ENCODE measurements around the gene COPE. TPM values are rescaled to one million over a fixed set of nuclear protein-coding genes. Genes with fewer than 3 reads are reported as not detected.

COPE gene
- total RNA-seq, 1 experiment from 2014 or later = 310 TPM

- TF ChIP-seq, protein P1, sequence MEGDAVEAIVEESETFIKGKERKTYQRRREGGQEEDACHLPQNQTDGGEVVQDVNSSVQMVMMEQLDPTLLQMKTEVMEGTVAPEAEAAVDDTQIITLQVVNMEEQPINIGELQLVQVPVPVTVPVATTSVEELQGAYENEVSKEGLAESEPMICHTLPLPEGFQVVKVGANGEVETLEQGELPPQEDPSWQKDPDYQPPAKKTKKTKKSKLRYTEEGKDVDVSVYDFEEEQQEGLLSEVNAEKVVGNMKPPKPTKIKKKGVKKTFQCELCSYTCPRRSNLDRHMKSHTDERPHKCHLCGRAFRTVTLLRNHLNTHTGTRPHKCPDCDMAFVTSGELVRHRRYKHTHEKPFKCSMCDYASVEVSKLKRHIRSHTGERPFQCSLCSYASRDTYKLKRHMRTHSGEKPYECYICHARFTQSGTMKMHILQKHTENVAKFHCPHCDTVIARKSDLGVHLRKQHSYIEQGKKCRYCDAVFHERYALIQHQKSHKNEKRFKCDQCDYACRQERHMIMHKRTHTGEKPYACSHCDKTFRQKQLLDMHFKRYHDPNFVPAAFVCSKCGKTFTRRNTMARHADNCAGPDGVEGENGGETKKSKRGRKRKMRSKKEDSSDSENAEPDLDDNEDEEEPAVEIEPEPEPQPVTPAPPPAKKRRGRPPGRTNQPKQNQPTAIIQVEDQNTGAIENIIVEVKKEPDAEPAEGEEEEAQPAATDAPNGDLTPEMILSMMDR (IDR thresholded peaks at IDR 0.05; ENCODE audit: unreplicated experiment) = no peak
- no peaks in the 10 kb centered on the region for H3K9me3 Mint-ChIP-seq (ENCODE audit: unreplicated experiment)
- H3K36me3 Mint-ChIP-seq (ENCODE audit: insufficient read depth, unreplicated experiment) = peaks cover 2% of the 10 kb centered on the region
- ChIA-PET CTCF (interaction anchor here (0.6 kb wide), 1 partner anchor 47 kb away, joined by 3 read pairs; no protein-coding TSS in a partner anchor), POLR2A (no interaction called here)
- DNase-seq (ENCODE audit: unreplicated experiment) = no peak
- H3K27me3 Mint-ChIP-seq (ENCODE audit: insufficient read depth, unreplicated experiment) = peaks cover 27% of the 10 kb centered on the region
- H3K4me3 Mint-ChIP-seq (ENCODE audit: unreplicated experiment) = no peak overlapping the region
- no peaks in the 10 kb centered on the region for H3K4me1 Mint-ChIP-seq (ENCODE audit: insufficient read depth, unreplicated experiment)
- BruUV-seq (replicated peaks) = no TSS peak
- H3K27ac Mint-ChIP-seq (ENCODE audit: low read depth, unreplicated experiment) = no peak overlapping the region
- intact Hi-C loops (cut with micrococcal nuclease) = no loop called here
Measured at GRCh38 chr19:18898607-18899408, 20.4 kb downstream of the COPE start.

DNA sequence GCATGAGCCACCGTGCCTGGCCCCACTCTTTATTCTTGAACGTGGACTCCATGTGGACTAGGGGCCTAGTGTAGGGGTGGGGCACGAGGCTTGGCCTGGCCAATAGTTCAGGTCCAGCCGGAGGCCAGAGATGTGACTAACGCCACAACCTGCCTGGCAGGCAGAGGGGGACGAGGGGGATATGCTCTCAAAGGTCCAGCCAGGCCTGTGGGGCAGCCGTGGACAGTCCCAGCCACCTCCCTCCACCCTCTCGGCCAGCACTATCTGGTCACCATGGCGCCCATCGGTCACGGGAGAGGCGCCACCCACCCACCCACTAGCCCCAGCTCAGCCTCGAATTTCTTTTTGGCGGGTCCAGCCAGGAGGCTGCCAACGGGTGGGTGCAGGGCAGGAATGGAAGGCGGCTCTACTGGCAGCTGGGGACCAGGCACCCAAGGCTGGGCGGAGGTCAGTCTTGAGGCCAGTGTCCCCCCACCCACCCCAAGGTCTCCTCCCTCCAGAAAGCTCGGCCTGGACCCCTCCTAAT, 21.0 kb downstream of the COPE start:
- Mint-ChIP-seq H3K27ac (ENCODE audit: low read depth, unreplicated experiment) (no peak overlapping the region), H3K36me3 (ENCODE audit: insufficient read depth, unreplicated experiment) (no peaks in the 10 kb centered on the region), H3K9me3 (ENCODE audit: unreplicated experiment) (no peaks in the 10 kb centered on the region), H3K4me3 (ENCODE audit: unreplicated experiment) (no peak overlapping the region), H3K4me1 (ENCODE audit: insufficient read depth, unreplicated experiment) (no peaks in the 10 kb centered on the region), H3K27me3 (ENCODE audit: insufficient read depth, unreplicated experiment) (peaks cover 34% of the 10 kb centered on the region)
- ChIA-PET POLR2A (no interaction called here), CTCF (interaction anchor here (0.6 kb wide), 2 partner anchors 46 to 280 kb away, joined by 3 read pairs; no protein-coding TSS in a partner anchor)
- intact Hi-C loops (cut with micrococcal nuclease) = no loop called here
- BruUV-seq (replicated peaks) = no TSS peak
- TF ChIP-seq, protein P1 (IDR thresholded peaks at IDR 0.05; ENCODE audit: unreplicated experiment) = no peak
- DNase-seq (ENCODE audit: unreplicated experiment) = no peak

DNA sequence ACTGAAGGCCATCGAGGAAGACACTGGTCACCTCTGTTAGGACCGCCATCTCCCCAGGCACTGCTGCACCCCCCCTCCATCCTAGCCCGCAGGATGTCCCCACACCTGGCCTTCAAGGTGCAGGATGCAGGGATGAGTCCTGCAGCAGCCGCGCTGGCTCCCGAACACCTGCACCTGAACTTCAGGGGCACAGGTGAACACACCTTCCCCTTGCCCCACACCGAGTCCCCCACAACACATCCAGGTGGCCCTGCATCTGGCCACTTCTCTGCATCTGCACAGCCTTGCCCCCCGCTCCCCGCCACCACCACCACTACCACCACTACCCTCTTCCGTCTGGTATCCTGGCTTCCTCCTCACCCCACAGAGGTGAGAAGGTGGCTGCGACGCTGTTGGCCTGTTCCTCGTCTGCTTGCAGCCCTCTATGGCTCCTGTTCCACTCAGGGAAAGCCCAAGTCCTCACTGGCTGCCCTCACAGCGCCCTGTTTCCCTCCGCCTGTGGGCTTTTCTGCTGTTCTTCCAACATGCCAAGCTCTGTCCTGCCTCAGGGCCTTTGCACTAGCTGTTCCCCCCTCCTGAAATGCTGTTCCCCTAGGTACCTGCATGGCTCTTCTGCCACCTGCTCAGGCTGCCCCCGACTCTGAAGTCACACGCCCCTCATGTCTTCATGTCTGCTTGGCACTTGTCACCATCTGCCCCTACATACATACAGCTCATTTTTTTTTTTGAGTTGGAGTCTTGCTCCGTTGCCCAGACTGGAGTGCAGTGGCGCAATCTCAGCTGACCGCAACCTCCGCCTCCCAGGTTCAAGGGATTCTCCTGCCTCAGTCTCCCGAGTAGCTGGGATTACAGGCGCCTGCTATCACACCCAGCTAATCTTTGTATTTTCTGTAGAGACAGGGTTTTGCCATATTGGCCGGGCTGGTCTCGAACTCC, 21.8 kb downstream of the COPE start:
- POLR2A ChIA-PET = no interaction called here
- Mint-ChIP-seq H3K4me1 (ENCODE audit: insufficient read depth, unreplicated experiment) (no peaks in the 10 kb centered on the region), H3K36me3 (ENCODE audit: insufficient read depth, unreplicated experiment) (no peaks in the 10 kb centered on the region), H3K9me3 (ENCODE audit: unreplicated experiment) (no peaks in the 10 kb centered on the region), H3K4me3 (ENCODE audit: unreplicated experiment) (no peak overlapping the region), H3K27ac (ENCODE audit: low read depth, unreplicated experiment) (no peak overlapping the region), H3K27me3 (ENCODE audit: insufficient read depth, unreplicated experiment) (peaks cover 37% of the 10 kb centered on the region)
- BruUV-seq (replicated peaks) = no TSS peak
- intact Hi-C loops (cut with micrococcal nuclease) = no loop called here
- TF ChIP-seq, protein P1 (IDR thresholded peaks at IDR 0.05; ENCODE audit: unreplicated experiment) = no peak
- CTCF ChIA-PET = interaction anchor here (0.6 kb wide), 3 partner anchors 11 to 281 kb away, joined by 3 to 4 read pairs (median 4); no protein-coding TSS in a partner anchor
- no peak for DNase-seq (ENCODE audit: unreplicated experiment)

Data from MCF 10A (cell line).